HL-60 (cell line): ENCODE results near the gene EPB41L4B.

Experiments used
- DNase-seq, 2 experiments: peaks; one replicate each; pipeline ENCODE4 v3.0.0-alpha.2; 2010 to 2020; ENCODE audit warnings: low read depth in 1 of 2, low spot score in 1 of 2
- H3K27ac ChIP-seq: fragments of 250-450 bp; sonication (Bioruptor Pico); replicated peaks from 2 replicates; pipeline ENCODE4 v1.5.1; 2020; ENCODE audit warnings: mild to moderate bottlenecking, moderate library complexity
- H3K27me3 ChIP-seq: fragments of 250-450 bp; sonication (Bioruptor Pico); 2 replicates; pipeline ENCODE4 v1.5.1; 2021; ENCODE audit warnings: mild to moderate bottlenecking, moderate library complexity; ENCODE audit not compliant: insufficient read depth, poor library complexity, severe bottlenecking
- H3K4me3 ChIP-seq: replicated peaks from 2 replicates; pipeline ENCODE4 v1.5.1; 2011; ENCODE audit warnings: mild to moderate bottlenecking, control low read depth, low read length; ENCODE audit not compliant: insufficient read depth
- CTCF ChIP-seq: IDR thresholded peaks from one replicate; pipeline ENCODE4 v1.5.1; 2011; ENCODE audit warnings: low read length, control low read depth, inconsistent platforms; ENCODE audit not compliant: insufficient read depth
- GABPA ChIP-seq: IDR thresholded peaks from 2 replicates; pipeline ENCODE4 v1.6.1; 2012; ENCODE audit warnings: low read depth
- POLR2AphosphoS5 ChIP-seq: IDR thresholded peaks from 2 replicates; pipeline ENCODE4 v1.6.1; 2012; ENCODE audit warnings: low read depth
- REST ChIP-seq: IDR thresholded peaks from 2 replicates; pipeline ENCODE4 v1.6.1; 2012; ENCODE audit warnings: low read depth; ENCODE audit not compliant: insufficient replicate concordance
- SPI1 ChIP-seq: IDR thresholded peaks from 2 replicates; pipeline ENCODE4 v1.6.1; 2012; ENCODE audit warnings: low read depth, mild to moderate bottlenecking, borderline replicate concordance

The EPB41L4B gene

GRCh38 chr9:109319626-109320241 is 1.1 kb downstream of the EPB41L4B start:
- Histone ChIP-seq H3K27me3 (peaks cover 33% of the 10 kb centered on the region), H3K27ac (no peak overlapping the region), H3K4me3 (no peak overlapping the region)
- TF ChIP-seq REST (no peak), SPI1 (no peak), GABPA (no peak), CTCF (no peak), POLR2AphosphoS5 (no peak)
- DNase-seq: no peak

GRCh38 chr9:109319017-109319625 is 1.7 kb downstream of the EPB41L4B start:
- DNase-seq: no peak
- TF ChIP-seq REST (no peak), SPI1 (no peak), CTCF (no peak), GABPA (no peak), POLR2AphosphoS5 (no peak)
- Histone ChIP-seq H3K27me3 (peaks cover 33% of the 10 kb centered on the region), H3K27ac (no peak overlapping the region), H3K4me3 (no peak overlapping the region)

- H3K4me3 ChIP-seq: no peak overlapping the region
- peaks cover 33% of the 10 kb centered on the region for H3K27me3 ChIP-seq
- no peak for DNase-seq
- H3K27ac ChIP-seq: no peak overlapping the region
- no peak for TF ChIP-seq REST
- TF ChIP-seq POLR2AphosphoS5: no peak
- no peak for TF ChIP-seq CTCF
- no peak for TF ChIP-seq SPI1
- no peak for TF ChIP-seq GABPA
Measured at GRCh38 chr9:109317979-109318741, 2.7 kb downstream of the EPB41L4B start.
